ENCODE data around the gene STAC3.

DNA sequence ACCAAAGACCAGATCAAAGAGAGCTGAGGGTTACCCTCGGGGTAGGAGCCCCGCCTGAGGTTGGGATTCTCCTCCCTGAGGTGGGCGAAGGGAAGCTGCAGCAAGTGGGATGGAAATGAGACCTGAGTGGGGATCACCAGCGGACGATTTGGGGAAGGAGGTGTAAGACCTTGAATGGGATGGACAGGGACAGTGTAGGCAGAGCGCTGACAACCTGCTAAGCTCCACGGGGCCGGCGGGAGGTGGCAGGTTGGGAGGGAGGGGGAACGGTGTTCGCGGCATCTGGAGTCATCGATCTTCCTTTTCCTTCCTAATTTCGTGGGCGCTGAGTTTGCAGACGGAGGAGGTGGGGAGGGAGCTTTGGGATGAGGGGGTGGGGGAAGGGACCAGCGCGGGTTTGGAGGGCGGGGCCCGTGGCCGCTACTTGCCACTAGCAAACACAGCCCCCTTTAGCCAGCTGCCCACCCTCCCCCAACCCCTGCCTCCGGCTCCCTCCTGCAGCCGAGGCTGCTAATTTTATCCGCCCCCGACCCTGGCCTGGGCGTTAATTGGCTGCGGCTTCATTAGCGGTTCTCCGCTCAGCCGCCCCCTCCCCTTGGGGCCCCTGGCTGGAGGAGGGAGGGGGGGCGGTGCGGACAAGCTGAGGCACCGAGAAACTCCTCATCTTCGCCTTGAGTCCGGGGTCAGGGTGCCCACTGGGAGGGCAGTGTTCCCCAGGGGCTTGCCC lies 24.2 kb downstream of the STAC3 start:
- TF ChIP-seq ZNF10 (tag by site-specific recombination; IDR thresholded peaks at IDR 0.05) (no peak), YY1 (tag by site-specific recombination; IDR thresholded peaks at IDR 0.05) (no peak)
- TF ChIP-seq, protein P1, sequence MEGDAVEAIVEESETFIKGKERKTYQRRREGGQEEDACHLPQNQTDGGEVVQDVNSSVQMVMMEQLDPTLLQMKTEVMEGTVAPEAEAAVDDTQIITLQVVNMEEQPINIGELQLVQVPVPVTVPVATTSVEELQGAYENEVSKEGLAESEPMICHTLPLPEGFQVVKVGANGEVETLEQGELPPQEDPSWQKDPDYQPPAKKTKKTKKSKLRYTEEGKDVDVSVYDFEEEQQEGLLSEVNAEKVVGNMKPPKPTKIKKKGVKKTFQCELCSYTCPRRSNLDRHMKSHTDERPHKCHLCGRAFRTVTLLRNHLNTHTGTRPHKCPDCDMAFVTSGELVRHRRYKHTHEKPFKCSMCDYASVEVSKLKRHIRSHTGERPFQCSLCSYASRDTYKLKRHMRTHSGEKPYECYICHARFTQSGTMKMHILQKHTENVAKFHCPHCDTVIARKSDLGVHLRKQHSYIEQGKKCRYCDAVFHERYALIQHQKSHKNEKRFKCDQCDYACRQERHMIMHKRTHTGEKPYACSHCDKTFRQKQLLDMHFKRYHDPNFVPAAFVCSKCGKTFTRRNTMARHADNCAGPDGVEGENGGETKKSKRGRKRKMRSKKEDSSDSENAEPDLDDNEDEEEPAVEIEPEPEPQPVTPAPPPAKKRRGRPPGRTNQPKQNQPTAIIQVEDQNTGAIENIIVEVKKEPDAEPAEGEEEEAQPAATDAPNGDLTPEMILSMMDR (tag by site-specific recombination; IDR thresholded peaks at IDR 0.05), result no peak

Data from HEK293 (cell line).